ENCODE measurements around the gene TDRD5. TPM values are rescaled to one million over a fixed set of nuclear protein-coding genes. Genes with fewer than 3 reads are reported as not detected.

Gene TDRD5
- total and polyA plus RNA-seq, 2 donors (not counting 1 experiment from before 2014, with no cell fraction given) = not detected

DNA sequence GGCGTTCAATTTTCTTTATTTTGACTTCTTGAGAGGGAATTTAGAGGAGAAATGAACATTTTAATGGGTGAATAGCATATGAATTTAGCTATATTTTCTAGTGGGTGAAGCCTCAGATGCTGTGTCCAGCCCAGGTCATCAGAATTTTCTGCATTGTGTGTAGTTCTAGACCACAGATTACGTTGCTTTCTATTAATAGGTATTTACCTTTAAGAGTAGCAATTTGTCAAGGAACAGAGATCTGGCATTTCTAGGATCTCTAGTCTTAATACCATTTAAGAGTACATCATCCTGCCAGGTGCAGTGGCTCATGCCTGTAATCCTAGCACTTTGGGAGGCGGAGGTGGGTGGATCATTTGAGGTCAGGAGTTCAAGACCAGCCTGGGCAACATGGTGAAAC, 20.7 kb downstream of the TDRD5 start:
- DNase-seq (ENCODE audit: low read depth in 2 of 2) = no peak
- no peak for TF ChIP-seq EZH2 (IDR thresholded peaks at IDR 0.05; ENCODE audit: low read length, missing control alignments)
- TF ChIP-seq, protein P1, sequence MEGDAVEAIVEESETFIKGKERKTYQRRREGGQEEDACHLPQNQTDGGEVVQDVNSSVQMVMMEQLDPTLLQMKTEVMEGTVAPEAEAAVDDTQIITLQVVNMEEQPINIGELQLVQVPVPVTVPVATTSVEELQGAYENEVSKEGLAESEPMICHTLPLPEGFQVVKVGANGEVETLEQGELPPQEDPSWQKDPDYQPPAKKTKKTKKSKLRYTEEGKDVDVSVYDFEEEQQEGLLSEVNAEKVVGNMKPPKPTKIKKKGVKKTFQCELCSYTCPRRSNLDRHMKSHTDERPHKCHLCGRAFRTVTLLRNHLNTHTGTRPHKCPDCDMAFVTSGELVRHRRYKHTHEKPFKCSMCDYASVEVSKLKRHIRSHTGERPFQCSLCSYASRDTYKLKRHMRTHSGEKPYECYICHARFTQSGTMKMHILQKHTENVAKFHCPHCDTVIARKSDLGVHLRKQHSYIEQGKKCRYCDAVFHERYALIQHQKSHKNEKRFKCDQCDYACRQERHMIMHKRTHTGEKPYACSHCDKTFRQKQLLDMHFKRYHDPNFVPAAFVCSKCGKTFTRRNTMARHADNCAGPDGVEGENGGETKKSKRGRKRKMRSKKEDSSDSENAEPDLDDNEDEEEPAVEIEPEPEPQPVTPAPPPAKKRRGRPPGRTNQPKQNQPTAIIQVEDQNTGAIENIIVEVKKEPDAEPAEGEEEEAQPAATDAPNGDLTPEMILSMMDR (conservative IDR thresholded peaks at IDR 0.05 in 1 of 2, IDR thresholded peaks at IDR 0.05 in 1 of 2; ENCODE audit: low read depth in 1 of 2, low read length in 2 of 2) = no peak
- H4K20me1 ChIP-seq (ENCODE audit: control insufficient read depth, extremely low read depth, insufficient read depth, low read length) = no peaks in the 10 kb centered on the region
- no peak overlapping the region for H3K9ac ChIP-seq (ENCODE audit: insufficient read depth, low read length)
- no peaks in the 10 kb centered on the region for H3K79me2 ChIP-seq (ENCODE audit: control insufficient read depth, insufficient read depth, low read length)
- H3K27me3 ChIP-seq (ENCODE audit: control insufficient read depth, insufficient read depth, low read length) = no peaks in the 10 kb centered on the region
- no peaks in the 10 kb centered on the region for H3K36me3 ChIP-seq (ENCODE audit: control insufficient read depth, insufficient read depth, low read length)
- no peak overlapping the region for H3K4me3 ChIP-seq (replicated peaks in 1 of 4; ENCODE audit: control extremely low read depth in 1 of 4, insufficient read depth in 1 of 4, low read depth in 3 of 4, low read length in 4 of 4)
- H3K4me1 ChIP-seq (ENCODE audit: control insufficient read depth, extremely low read depth, insufficient read depth, low read length) = no peaks in the 10 kb centered on the region
- H3K4me2 ChIP-seq (ENCODE audit: extremely low read depth, insufficient read depth, low read length) = no peak overlapping the region
- H3K27ac ChIP-seq (ENCODE audit: insufficient read depth, low read length) = no peak overlapping the region
- H2AFZ ChIP-seq (ENCODE audit: low read length) = no peak overlapping the region
- H3K9me3 ChIP-seq (ENCODE audit: control insufficient read depth, insufficient read depth, low read depth, low read length) = no peaks in the 10 kb centered on the region

DNA sequence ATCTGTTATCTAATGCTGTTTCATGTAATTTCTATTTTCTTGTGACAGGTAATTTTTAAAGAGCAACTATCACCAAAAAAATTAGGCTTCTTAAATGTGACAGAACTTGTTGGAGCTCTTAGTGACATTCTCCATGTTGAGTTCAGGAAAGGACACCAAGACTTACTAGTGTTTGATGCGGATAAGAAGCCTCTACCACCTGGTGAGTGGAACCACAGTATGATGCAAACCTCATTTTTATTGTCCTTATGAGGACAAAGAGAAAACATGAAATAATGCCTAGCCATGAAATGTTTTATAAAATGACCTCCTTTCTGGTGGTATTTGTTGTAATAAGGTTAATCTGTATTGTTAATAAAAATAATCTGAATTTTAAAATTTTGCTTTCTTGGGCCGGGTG, 39.1 kb downstream of the TDRD5 start:
- Histone ChIP-seq H3K27me3 (ENCODE audit: control insufficient read depth, insufficient read depth, low read length) (no peaks in the 10 kb centered on the region), H3K27ac (ENCODE audit: insufficient read depth, low read length) (no peak overlapping the region), H3K4me1 (ENCODE audit: control insufficient read depth, extremely low read depth, insufficient read depth, low read length) (no peaks in the 10 kb centered on the region), H3K4me3 (replicated peaks in 1 of 4; ENCODE audit: control extremely low read depth in 1 of 4, insufficient read depth in 1 of 4, low read depth in 3 of 4, low read length in 4 of 4) (no peak overlapping the region), H3K9ac (ENCODE audit: insufficient read depth, low read length) (no peak overlapping the region), H3K9me3 (ENCODE audit: control insufficient read depth, insufficient read depth, low read depth, low read length) (no peaks in the 10 kb centered on the region), H3K36me3 (ENCODE audit: control insufficient read depth, insufficient read depth, low read length) (no peaks in the 10 kb centered on the region), H4K20me1 (ENCODE audit: control insufficient read depth, extremely low read depth, insufficient read depth, low read length) (no peaks in the 10 kb centered on the region), H3K4me2 (ENCODE audit: extremely low read depth, insufficient read depth, low read length) (no peak overlapping the region), H3K79me2 (ENCODE audit: control insufficient read depth, insufficient read depth, low read length) (no peaks in the 10 kb centered on the region), H2AFZ (ENCODE audit: low read length) (no peak overlapping the region)
- no peak for TF ChIP-seq EZH2 (IDR thresholded peaks at IDR 0.05; ENCODE audit: low read length, missing control alignments)
- TF ChIP-seq, protein P1 (conservative IDR thresholded peaks at IDR 0.05 in 1 of 2, IDR thresholded peaks at IDR 0.05 in 1 of 2; ENCODE audit: low read depth in 1 of 2, low read length in 2 of 2) = no peak
- no peak for DNase-seq (ENCODE audit: low read depth in 2 of 2)

DNA sequence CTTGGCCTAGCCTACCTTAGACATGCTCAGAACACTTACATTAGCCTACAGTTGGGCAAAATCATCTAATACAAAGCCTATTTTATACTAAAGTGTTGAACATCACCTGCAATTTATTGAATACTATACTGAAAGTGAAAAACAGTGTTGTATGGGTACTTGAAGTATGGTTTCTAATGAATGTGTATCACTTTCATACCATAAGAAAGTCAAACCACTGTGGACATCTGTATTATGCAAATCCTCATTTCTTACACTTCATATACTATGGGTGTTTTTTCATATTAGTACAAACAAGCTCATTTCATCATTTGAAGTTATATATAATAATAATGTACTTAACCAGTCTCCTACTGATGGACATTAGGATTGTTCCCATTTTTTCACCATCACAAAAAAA, 41.2 kb downstream of the TDRD5 start:
- Histone ChIP-seq H3K27me3 (ENCODE audit: control insufficient read depth, insufficient read depth, low read length) (no peaks in the 10 kb centered on the region), H3K9me3 (ENCODE audit: control insufficient read depth, insufficient read depth, low read depth, low read length) (no peaks in the 10 kb centered on the region), H3K27ac (ENCODE audit: insufficient read depth, low read length) (no peak overlapping the region), H4K20me1 (ENCODE audit: control insufficient read depth, extremely low read depth, insufficient read depth, low read length) (no peaks in the 10 kb centered on the region), H2AFZ (ENCODE audit: low read length) (no peak overlapping the region), H3K9ac (ENCODE audit: insufficient read depth, low read length) (no peak overlapping the region), H3K4me1 (ENCODE audit: control insufficient read depth, extremely low read depth, insufficient read depth, low read length) (no peaks in the 10 kb centered on the region), H3K79me2 (ENCODE audit: control insufficient read depth, insufficient read depth, low read length) (no peaks in the 10 kb centered on the region), H3K36me3 (ENCODE audit: control insufficient read depth, insufficient read depth, low read length) (no peaks in the 10 kb centered on the region), H3K4me3 (replicated peaks in 1 of 4; ENCODE audit: control extremely low read depth in 1 of 4, insufficient read depth in 1 of 4, low read depth in 3 of 4, low read length in 4 of 4) (no peak overlapping the region), H3K4me2 (ENCODE audit: extremely low read depth, insufficient read depth, low read length) (no peak overlapping the region)
- no peak for TF ChIP-seq EZH2 (IDR thresholded peaks at IDR 0.05; ENCODE audit: low read length, missing control alignments)
- TF ChIP-seq, protein P1 (conservative IDR thresholded peaks at IDR 0.05 in 1 of 2, IDR thresholded peaks at IDR 0.05 in 1 of 2; ENCODE audit: low read depth in 1 of 2, low read length in 2 of 2) = no peak
- DNase-seq (ENCODE audit: low read depth in 2 of 2) = no peak

Measured in fibroblast of lung (primary cell).